ENCODE measurements around the gene ENPP7.

DNA sequence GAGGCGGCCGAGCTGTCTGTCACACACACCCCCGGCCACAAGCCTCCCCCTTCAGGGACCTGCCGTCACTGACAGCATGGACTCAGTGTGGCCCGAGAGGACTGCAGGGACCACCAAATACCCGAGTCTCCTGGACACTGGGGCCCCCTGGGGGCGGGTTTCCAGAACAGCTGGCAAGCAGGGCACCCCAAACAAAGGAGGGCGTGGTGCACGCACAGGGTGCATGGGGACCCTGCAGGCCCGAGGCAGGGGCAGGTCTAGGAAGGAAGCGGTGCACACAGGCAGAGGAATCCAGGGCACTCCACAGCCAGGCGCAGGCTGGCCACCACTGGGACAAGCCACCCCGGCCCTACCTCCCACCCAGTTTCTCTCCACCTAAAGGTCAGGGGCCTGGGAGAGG lies 28.7 kb upstream of the ENPP7 start:
- TF ChIP-seq, protein P1, sequence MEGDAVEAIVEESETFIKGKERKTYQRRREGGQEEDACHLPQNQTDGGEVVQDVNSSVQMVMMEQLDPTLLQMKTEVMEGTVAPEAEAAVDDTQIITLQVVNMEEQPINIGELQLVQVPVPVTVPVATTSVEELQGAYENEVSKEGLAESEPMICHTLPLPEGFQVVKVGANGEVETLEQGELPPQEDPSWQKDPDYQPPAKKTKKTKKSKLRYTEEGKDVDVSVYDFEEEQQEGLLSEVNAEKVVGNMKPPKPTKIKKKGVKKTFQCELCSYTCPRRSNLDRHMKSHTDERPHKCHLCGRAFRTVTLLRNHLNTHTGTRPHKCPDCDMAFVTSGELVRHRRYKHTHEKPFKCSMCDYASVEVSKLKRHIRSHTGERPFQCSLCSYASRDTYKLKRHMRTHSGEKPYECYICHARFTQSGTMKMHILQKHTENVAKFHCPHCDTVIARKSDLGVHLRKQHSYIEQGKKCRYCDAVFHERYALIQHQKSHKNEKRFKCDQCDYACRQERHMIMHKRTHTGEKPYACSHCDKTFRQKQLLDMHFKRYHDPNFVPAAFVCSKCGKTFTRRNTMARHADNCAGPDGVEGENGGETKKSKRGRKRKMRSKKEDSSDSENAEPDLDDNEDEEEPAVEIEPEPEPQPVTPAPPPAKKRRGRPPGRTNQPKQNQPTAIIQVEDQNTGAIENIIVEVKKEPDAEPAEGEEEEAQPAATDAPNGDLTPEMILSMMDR (IDR thresholded peaks at IDR 0.05): no peak
- no peak for TF ChIP-seq POLR2A (IDR thresholded peaks at IDR 0.05)

Data from uterus (tissue), 2 donors.